ENCODE results near the gene ERC2. TPM values are rescaled to one million over a fixed set of nuclear protein-coding genes. Genes with fewer than 3 reads are reported as not detected.

Gene ERC2
- total RNA-seq, 1 donor, result 0.36 TPM

- no peaks in the 10 kb centered on the region for H3K79me2 ChIP-seq (ENCODE audit: insufficient read depth, low read length)
- no peak overlapping the region for H3K4me3 ChIP-seq (ENCODE audit: insufficient read depth, low read length)
- no peak overlapping the region for H2AFZ ChIP-seq (ENCODE audit: low read length)
- no peaks in the 10 kb centered on the region for H3K9me3 ChIP-seq (ENCODE audit: low read depth, low read length)
- H3K27ac ChIP-seq (ENCODE audit: low read depth, low read length), result no peak overlapping the region
- H3K4me1 ChIP-seq (ENCODE audit: insufficient read depth, low read length), result no peaks in the 10 kb centered on the region
- H3K27me3 ChIP-seq (ENCODE audit: insufficient read depth, low read length), result no peaks in the 10 kb centered on the region
- no peak overlapping the region for H3K4me2 ChIP-seq (ENCODE audit: insufficient read depth, low read length)
- no peak for DNase-seq (ENCODE audit: insufficient read length, low spot score, missing footprints)
- H3K36me3 ChIP-seq (ENCODE audit: insufficient read depth, low read length), result no peaks in the 10 kb centered on the region
- no peaks in the 10 kb centered on the region for H4K20me1 ChIP-seq (ENCODE audit: insufficient read depth, low read length)
- TF ChIP-seq CTCF (IDR thresholded peaks at IDR 0.05; ENCODE audit: extremely low read depth, low read depth, low read length), result no peak
Observed at GRCh38 chr3:56054844-56055243, 413.4 kb downstream of the ERC2 start.

- no peak for TF ChIP-seq CTCF (IDR thresholded peaks at IDR 0.05; ENCODE audit: extremely low read depth, low read depth, low read length)
Observed at GRCh38 chr3:56053727-56054126, 414.5 kb downstream of the ERC2 start.

GRCh38 chr3:56052188-56052587 is 416.1 kb downstream of the ERC2 start:
- Histone ChIP-seq H2AFZ (ENCODE audit: low read length) (no peak overlapping the region), H3K27ac (ENCODE audit: low read depth, low read length) (no peak overlapping the region), H3K9me3 (ENCODE audit: low read depth, low read length) (no peaks in the 10 kb centered on the region), H3K27me3 (ENCODE audit: insufficient read depth, low read length) (peaks cover 11% of the 10 kb centered on the region), H3K4me1 (ENCODE audit: insufficient read depth, low read length) (no peaks in the 10 kb centered on the region), H3K36me3 (ENCODE audit: insufficient read depth, low read length) (no peaks in the 10 kb centered on the region), H3K4me3 (ENCODE audit: insufficient read depth, low read length) (no peak overlapping the region), H3K79me2 (ENCODE audit: insufficient read depth, low read length) (no peaks in the 10 kb centered on the region), H4K20me1 (ENCODE audit: insufficient read depth, low read length) (no peaks in the 10 kb centered on the region), H3K4me2 (ENCODE audit: insufficient read depth, low read length) (no peak overlapping the region)
- DNase-seq (ENCODE audit: insufficient read length, low spot score, missing footprints), result peak; percentile 56
- TF ChIP-seq CTCF (IDR thresholded peaks at IDR 0.05; ENCODE audit: extremely low read depth, low read depth, low read length), result no peak

More at GRCh38 chr3:56053727-56054126, 414.5 kb downstream of the ERC2 start:
- no peaks in the 10 kb centered on the region for H4K20me1 ChIP-seq (ENCODE audit: insufficient read depth, low read length)
- H3K4me3 ChIP-seq (ENCODE audit: insufficient read depth, low read length), result no peak overlapping the region
- no peaks in the 10 kb centered on the region for H3K9me3 ChIP-seq (ENCODE audit: low read depth, low read length)
- no peak overlapping the region for H2AFZ ChIP-seq (ENCODE audit: low read length)
- H3K4me2 ChIP-seq (ENCODE audit: insufficient read depth, low read length), result no peak overlapping the region
- DNase-seq (ENCODE audit: insufficient read length, low spot score, missing footprints), result no peak
- no peaks in the 10 kb centered on the region for H3K36me3 ChIP-seq (ENCODE audit: insufficient read depth, low read length)
- no peaks in the 10 kb centered on the region for H3K4me1 ChIP-seq (ENCODE audit: insufficient read depth, low read length)
- no peak overlapping the region for H3K27ac ChIP-seq (ENCODE audit: low read depth, low read length)
- no peaks in the 10 kb centered on the region for H3K79me2 ChIP-seq (ENCODE audit: insufficient read depth, low read length)
- H3K27me3 ChIP-seq (ENCODE audit: insufficient read depth, low read length), result peaks cover 1% of the 10 kb centered on the region

- Histone ChIP-seq H3K4me2 (ENCODE audit: insufficient read depth, low read length) (no peak overlapping the region), H3K36me3 (ENCODE audit: insufficient read depth, low read length) (no peaks in the 10 kb centered on the region), H3K9me3 (ENCODE audit: low read depth, low read length) (no peaks in the 10 kb centered on the region), H3K4me3 (ENCODE audit: insufficient read depth, low read length) (no peak overlapping the region), H3K79me2 (ENCODE audit: insufficient read depth, low read length) (no peaks in the 10 kb centered on the region), H3K4me1 (ENCODE audit: insufficient read depth, low read length) (no peaks in the 10 kb centered on the region), H4K20me1 (ENCODE audit: insufficient read depth, low read length) (no peaks in the 10 kb centered on the region), H2AFZ (ENCODE audit: low read length) (no peak overlapping the region), H3K27ac (ENCODE audit: low read depth, low read length) (no peak overlapping the region), H3K27me3 (ENCODE audit: insufficient read depth, low read length) (peaks cover 12% of the 10 kb centered on the region)
- no peak for TF ChIP-seq CTCF (IDR thresholded peaks at IDR 0.05; ENCODE audit: extremely low read depth, low read depth, low read length)
- no peak for DNase-seq (ENCODE audit: insufficient read length, low spot score, missing footprints)
Observed at GRCh38 chr3:56051052-56051451, 417.2 kb downstream of the ERC2 start.

Measured in osteoblast (primary cell).